CD4-positive, alpha-beta T cell treated with Interleukin-12 subunit alpha and Interleukin-12 subunit beta, for 1 hour (primary cell): Measurements from ENCODE around the gene SCCPDH.
"Not testable (repeated sequence)": the region's sequence is repeated elsewhere in the genome, so short reads cannot be mapped to it uniquely, and the experiment has no call there.

ENCODE experiments used
- DNase-seq: peaks from one replicate; pipeline ENCODE4 v3.0.0-alpha.2; 2020

The SCCPDH gene

GRCh38 chr1:246724016-246724730, at the start of gene SCCPDH:
Gene SCCPDH, plus strand, starts transcription at chr1:246724409. Its CDS starts 14 bp downstream, at chr1:246724423.
- peak; percentile 57 for DNase-seq

- no peak for DNase-seq
Observed at GRCh38 chr1:246677842-246678241, 46.4 kb upstream of the SCCPDH start.

DNA sequence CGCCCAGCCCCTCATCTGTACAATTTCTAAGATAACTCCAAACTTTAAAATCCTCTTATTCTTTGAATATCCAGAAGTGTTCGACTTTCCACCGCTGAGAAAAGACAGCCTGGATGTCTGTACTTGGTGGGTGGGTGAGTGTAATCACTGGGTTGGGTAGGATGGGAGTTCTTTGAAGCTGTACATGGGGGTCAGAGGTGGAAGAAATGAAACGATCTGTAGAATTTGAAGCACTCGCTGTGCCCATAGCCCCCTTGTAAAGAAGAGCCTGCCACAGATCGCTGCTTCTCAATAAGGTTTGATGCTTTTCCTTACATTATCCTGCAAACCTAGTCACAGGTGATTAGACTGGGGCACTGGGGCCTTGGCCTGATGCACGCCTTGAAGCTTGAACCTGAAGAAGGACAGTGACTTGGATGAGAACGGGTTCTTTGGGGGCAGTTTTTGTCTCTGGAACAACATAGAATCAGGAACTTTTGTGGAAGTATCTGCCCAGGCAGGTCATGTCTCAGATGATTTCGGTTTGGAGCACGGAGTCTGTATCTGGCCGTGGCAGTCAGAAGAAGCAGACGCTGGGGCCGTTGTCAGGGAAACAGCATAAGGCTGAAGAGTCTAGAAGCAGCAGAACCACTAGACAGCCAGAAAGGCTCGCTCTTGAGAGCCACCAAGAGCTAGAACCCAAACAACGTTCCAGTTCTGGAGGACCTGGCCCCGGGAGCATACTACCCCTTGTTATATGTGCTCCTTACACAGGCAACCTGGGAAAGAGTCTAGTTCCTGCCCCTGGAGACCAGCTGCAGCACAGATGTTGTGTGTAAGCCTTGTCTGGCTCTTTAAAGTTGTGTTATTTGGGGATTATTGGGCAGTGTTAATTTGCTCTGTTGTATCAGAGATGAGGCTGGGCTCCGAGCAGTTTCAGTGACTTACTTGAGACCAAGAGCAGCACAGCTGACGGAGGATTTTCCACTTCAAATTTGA, 45.1 kb upstream of the SCCPDH start:
- DNase-seq, result no peak

GRCh38 chr1:246679794-246680177, 44.4 kb upstream of the SCCPDH start:
- DNase-seq, result no peak

- DNase-seq, result no peak
Observed at GRCh38 chr1:246680190-246680589, 44.0 kb upstream of the SCCPDH start.

- DNase-seq, result no peak
Observed at GRCh38 chr1:246680696-246681130, 43.5 kb upstream of the SCCPDH start.

- no peak for DNase-seq
Observed at GRCh38 chr1:246681900-246682895, 42.0 kb upstream of the SCCPDH start.

GRCh38 chr1:246683521-246683920, 40.7 kb upstream of the SCCPDH start:
- no peak for DNase-seq

- DNase-seq, result no peak
Observed at GRCh38 chr1:246687002-246687401, 37.2 kb upstream of the SCCPDH start.

GRCh38 chr1:246689409-246690008, 34.7 kb upstream of the SCCPDH start:
- peak; percentile 55 for DNase-seq

GRCh38 chr1:246690100-246690499, 34.1 kb upstream of the SCCPDH start:
- DNase-seq, result no peak

GRCh38 chr1:246691622-246692495, 32.4 kb upstream of the SCCPDH start:
- DNase-seq, result no peak

DNA sequence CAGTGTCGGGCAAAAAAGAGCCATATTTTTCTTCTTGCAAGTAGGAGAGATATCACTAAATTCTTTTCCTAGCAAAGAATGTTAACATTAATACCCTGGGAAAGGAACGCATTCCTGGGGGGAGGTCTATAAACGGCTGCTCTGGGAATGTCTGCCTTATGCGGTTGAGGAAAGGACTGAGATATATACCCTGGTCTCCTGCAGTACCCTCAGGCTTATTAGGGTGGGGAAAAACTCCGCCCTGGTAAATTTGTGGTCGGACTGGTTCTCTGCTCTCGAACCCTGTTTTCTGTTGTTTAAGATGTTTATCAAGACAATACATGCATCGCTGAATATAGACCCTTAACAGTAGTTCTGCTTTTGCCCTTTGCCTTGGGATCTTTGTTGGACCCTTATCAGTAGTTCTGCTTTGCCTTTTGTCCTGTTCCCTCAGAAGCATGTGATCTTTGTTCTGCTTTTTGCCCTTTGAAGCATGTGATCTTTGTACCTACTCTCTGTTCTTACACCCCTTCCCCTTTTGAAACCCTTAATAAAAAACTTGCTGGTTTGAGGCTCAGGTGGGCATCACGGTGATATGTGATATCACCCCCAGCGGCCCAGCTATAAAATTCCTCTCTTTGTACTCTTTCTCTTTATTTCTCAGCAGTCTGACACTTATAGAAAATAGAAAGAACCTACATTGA, 29.9 kb upstream of the SCCPDH start:
- DNase-seq, result not testable (repeated sequence)

GRCh38 chr1:246695136-246695535, 29.1 kb upstream of the SCCPDH start:
- no peak for DNase-seq

DNA sequence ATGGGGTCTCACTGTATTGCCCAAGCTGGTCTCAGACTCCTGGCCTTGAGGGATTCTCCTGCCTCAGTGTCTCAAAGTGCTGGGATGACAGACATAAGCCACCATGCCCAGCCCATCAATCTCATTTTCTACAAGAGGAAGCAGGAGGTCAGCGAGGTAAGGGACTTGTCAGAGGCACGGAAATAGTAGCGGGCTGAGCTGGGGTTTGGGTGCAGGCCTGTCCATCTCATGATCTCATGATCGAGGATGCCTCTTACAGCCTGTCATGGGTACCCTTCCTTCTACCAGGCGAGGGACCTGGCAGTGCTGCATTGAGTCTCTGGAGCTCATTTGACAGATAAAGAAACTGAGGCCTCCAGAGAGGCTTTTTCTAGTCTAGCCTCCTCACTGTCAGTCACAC, 28.5 kb upstream of the SCCPDH start:
- DNase-seq, result no peak

DNA sequence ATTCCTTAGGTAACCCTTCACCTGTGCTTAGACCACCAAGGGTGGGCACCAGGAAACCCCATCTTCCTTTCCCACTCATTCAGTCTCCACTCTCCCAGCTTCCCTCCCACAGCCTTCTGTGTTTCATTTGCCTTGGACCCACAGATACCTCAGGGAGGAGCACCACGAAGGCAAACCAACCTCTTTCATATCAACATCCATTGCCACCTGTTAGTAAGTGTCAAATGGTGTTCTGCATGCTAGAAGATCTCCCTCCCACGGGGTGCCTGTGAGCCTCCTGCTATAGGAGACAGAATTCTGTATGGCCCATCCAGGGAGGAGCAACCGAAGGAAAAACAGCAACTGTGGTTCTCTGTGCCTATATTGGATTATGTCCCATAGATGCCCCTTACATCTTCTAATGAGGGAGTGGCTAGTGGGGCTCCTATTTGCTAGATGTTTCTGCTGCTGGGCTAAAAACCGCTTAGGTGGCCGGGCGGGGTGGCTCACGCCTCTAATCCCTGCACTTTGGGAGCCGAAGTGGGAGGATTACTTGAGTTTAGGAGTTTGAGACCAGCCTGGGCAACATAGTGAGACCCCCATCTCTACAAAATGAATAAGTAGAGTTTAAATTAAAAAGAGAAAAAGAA, 25.6 kb upstream of the SCCPDH start:
- DNase-seq, result no peak

GRCh38 chr1:246699095-246699735, 25.0 kb upstream of the SCCPDH start:
- DNase-seq, result peak; percentile 86

- no peak for DNase-seq
Observed at GRCh38 chr1:246703581-246703980, 20.6 kb upstream of the SCCPDH start.

DNA sequence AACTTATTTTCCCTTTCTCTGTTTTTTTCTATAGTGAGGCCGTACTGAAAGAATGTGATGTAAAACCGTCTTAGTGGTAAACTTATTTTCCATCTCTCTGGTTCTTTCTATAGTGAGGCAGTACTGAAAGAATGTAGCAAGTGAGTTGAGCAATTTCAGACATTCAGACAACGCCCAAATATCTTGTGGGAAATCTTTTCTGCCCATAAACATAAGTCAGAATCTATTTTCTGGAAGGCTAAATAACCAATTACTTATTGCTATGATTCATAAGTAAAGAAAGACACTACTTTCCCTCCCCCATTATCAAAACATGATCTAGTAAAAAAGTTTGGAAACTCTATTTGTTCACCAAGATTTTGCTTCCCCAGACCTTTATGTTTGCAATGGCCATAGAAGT, 18.8 kb upstream of the SCCPDH start:
- DNase-seq, result no peak

GRCh38 chr1:246708166-246708565, 16.0 kb upstream of the SCCPDH start:
- no peak for DNase-seq
